Activated naive CD4-positive, alpha-beta T cell treated with anti-CD3 and anti-CD28 coated beads, Interleukin-2, amount 10 ng/mL, durations not matched to agents 7 days and 5 days (primary cell): ENCODE results near the gene PLXNB3.

Experiments used
- CTCF ChIA-PET: fragments of 350-600 bp; sonication (Branson Sonifier 250); formaldehyde crosslinking; loops from one replicate; lab custom pipeline; 2021; ENCODE audit warnings: antibody characterized with exemption; lab: Charles Lee
- DNase-seq: peaks from one replicate; pipeline ENCODE4 v3.0.0-alpha.2; 2020
- H3K27ac Mint-ChIP-seq: one replicate; pipeline ENCODE4 v1.8.0; 2021; ENCODE audit warnings: mild to moderate bottlenecking, moderate library complexity, mixed read lengths
- H3K27me3 Mint-ChIP-seq: one replicate; pipeline ENCODE4 v1.8.0; 2021; ENCODE audit warnings: mild to moderate bottlenecking, mixed read lengths
- H3K36me3 Mint-ChIP-seq: one replicate; pipeline ENCODE4 v1.8.0; 2021; ENCODE audit warnings: mixed read lengths
- H3K4me1 Mint-ChIP-seq: one replicate; pipeline ENCODE4 v1.8.0; 2021; ENCODE audit warnings: mixed read lengths
- H3K4me3 Mint-ChIP-seq: one replicate; pipeline ENCODE4 v1.8.0; 2021; ENCODE audit warnings: mild to moderate bottlenecking, moderate library complexity, mixed read lengths
- H3K9me3 Mint-ChIP-seq: one replicate; pipeline ENCODE4 v1.8.0; 2021; ENCODE audit warnings: mixed read lengths

Gene PLXNB3

DNA sequence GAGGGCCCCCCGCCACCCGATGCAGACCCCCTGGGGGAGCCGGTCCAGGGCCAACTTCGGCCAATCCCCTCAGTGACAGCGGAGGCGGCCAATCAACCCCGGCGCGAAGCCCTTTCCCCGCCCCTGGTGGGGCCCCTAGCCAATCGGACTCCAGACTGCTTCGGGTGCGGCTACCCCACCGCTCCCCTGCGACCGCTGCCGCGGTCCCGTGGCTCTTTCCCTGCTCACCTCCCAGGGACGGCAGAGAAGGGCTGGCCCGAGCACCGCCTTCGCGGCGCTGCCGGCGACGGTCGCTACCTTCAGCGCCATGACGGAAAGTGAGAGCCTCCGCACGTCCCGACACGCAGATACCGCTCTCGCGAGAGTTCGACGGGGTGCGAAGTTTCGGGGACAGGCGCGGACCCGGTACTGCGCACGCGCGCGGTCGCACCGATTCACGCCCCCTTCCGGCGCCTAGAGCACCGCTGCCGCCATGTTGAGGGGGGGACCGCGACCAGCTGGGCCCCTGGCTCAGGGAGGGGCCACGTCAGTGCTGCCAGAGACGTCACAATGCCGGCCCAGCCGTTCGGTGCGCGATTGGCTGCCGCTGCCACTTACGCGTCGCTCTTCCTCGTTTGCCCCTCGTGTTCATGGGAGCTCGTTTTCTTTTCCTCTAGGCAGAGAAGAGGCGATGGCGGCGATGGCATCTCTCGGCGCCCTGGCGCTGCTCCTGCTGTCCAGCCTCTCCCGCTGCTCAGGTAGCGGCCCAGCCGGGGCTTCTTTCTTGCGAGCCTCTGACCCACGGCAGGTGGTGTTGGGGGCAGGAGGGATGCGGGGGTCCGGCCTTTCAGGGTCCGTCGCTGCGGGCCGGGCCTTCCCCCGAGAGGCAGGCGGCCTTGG, 30.2 kb downstream of the PLXNB3 start, which contains the start of the genes IDH3G and SSR4:
TSS of gene IDH3G (minus strand) at position 358 of the 879 bp plus-strand sequence. CDS start at position 309, 49 bp downstream.
TSS of gene SSR4 (plus strand) at position 651 of the 879 bp plus-strand sequence. CDS start at position 671, 20 bp downstream.
- H3K36me3 Mint-ChIP-seq, result peaks cover 14% of the 10 kb centered on the region
- peaks cover 23% of the 10 kb centered on the region for H3K4me1 Mint-ChIP-seq
- peak within 1 kb of the TSS; percentile 90 for H3K27ac Mint-ChIP-seq
- peak within 1 kb of the TSS; percentile 95 for H3K4me3 Mint-ChIP-seq
- no peaks in the 10 kb centered on the region for H3K27me3 Mint-ChIP-seq
- peak; percentile 94 for DNase-seq
- CTCF ChIA-PET, result interaction anchor here (0.9 kb wide), 1 partner anchor 152 kb away, joined by 3 read pairs; no protein-coding TSS in a partner anchor
- H3K9me3 Mint-ChIP-seq, result no peaks in the 10 kb centered on the region

DNA sequence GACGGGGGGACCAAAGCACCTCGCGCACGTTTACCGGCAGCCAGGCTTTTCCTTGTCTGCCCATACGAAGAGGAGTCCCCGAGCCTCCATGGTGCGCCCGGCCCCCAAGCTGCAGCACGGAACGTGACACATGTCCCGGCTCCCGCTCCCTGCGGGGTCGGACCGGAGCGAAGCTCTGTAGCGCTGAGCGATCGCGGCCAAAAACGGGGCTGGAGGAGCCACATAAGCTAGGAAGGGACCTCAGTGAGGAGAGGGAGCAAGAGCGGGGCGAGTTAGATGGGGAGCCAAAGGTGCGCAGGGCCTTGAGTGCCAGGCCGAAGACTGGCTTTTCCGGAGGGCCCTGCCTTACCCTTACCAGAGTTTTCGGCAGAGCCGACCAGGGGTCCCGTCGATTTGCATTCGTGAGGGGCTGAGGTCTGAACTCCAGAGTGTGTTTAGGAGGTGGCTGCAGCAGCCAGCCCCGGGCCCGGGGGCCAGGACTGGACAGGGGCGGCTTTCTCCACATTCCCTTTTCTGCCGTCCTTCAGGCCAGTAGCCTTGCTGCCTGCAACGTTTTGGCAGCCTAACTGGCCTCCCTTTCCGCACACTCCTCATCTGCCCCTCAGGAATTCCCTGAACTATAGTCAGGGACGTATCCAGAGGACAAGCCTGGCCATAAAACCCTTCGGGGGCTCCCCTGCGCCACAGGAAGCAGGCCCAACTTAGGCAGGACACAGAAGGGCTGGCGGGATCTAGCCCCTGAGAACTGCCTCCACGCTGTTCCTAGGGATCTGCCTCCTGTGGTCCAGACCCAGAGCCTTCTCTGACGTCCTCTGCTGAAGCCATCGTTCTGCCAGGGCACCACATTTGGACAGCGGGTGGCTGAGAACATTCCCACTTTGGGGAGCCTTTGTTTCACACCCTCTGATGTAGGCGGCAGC, 31.1 kb downstream of the PLXNB3 start:
- Mint-ChIP-seq H3K36me3 (peaks cover 14% of the 10 kb centered on the region), H3K4me1 (peaks cover 23% of the 10 kb centered on the region), H3K27me3 (no peaks in the 10 kb centered on the region), H3K27ac (peak overlapping the region; percentile 90), H3K4me3 (peak overlapping the region; percentile 95), H3K9me3 (no peaks in the 10 kb centered on the region)
- DNase-seq, result peak; percentile 39
- CTCF ChIA-PET, result interaction anchor here (0.9 kb wide), 1 partner anchor 151 kb away, joined by 3 read pairs; no protein-coding TSS in a partner anchor

DNA sequence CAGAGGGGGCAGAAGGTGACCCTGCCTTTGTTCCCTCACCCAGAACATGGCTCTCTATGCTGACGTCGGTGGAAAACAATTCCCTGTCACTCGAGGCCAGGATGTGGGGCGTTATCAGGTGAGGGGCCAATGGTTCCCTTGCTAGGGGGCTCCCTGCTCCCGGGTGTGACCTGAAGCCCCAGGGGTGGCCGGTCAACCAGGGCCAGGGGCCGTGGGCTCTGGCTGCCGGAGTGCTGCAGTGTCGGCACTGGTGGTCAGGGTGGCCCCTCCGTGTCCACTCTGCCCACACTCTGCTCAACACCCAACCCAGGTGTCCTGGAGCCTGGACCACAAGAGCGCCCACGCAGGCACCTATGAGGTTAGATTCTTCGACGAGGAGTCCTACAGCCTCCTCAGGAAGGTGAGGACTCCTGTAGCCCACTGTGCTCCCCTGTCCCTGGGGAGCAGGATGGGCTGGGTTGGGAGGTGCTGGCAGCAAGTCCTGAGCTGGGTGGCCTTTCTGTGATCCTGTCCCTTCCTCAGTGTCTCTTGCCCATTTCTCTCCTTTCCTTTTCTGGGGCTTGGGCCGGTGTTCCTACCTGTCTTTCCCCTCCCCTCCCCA, 33.5 kb downstream of the PLXNB3 start:
- H3K27ac Mint-ChIP-seq, result no peak overlapping the region
- H3K27me3 Mint-ChIP-seq, result no peaks in the 10 kb centered on the region
- CTCF ChIA-PET, result no interaction called here
- no peak overlapping the region for H3K4me3 Mint-ChIP-seq
- H3K9me3 Mint-ChIP-seq, result no peaks in the 10 kb centered on the region
- H3K4me1 Mint-ChIP-seq, result peaks cover 22% of the 10 kb centered on the region
- no peak for DNase-seq
- H3K36me3 Mint-ChIP-seq, result peaks cover 11% of the 10 kb centered on the region

DNA sequence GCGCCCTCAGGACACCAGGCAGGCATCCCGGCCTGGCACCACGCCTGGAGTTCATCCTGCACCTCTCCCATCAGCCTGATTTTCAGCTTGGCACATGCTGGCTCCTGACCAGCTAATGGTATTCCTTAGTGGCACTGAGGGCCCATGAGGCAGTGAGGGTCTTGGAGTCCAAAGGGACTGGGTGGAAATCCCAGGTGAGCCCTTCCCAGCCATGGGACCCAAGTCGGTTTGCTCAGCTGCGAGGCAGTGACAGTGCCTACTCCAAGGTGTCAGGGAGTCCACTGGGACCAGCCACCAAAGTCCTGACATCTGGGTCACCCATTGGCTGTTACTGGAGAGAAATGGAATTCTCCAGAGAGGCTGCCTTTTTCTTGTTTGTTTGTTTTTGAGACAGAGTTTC, 35.3 kb downstream of the PLXNB3 start:
- no peaks in the 10 kb centered on the region for H3K27me3 Mint-ChIP-seq

DNA sequence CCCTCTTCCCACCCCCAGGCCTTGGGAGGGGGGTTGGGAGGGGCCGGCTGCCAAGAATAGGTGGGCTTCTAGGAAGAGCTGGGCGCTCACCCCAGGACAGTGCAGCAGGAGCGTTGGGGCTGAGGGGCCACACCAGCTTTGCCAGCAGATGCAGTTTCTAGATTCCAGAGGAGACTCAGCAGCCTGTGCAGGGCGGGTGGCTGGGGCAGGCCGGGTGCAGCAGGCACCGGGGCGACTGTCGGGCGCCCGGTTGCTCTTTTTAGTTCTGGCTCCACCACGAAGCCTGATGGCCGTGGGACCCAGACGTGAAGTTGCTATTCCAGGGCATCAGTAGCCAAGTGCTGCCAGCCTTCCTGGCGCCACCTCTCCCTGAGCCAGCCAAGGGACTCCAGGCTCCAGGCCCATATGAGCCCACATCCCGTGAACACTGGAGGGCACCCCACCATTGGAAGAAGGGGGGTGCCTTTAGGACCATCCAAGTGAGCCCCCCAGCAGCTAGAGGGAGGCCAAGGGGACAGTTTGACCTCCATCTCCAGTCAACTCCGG, 36.2 kb downstream of the PLXNB3 start:
- peaks cover 7% of the 10 kb centered on the region for H3K36me3 Mint-ChIP-seq

More for the DNA sequence above, 35.3 kb downstream of the PLXNB3 start:
- H3K9me3 Mint-ChIP-seq, result no peaks in the 10 kb centered on the region
- no peak overlapping the region for H3K27ac Mint-ChIP-seq
- H3K36me3 Mint-ChIP-seq, result peaks cover 7% of the 10 kb centered on the region
- DNase-seq, result no peak
- peaks cover 14% of the 10 kb centered on the region for H3K4me1 Mint-ChIP-seq
- CTCF ChIA-PET, result no interaction called here
- no peak overlapping the region for H3K4me3 Mint-ChIP-seq

DNA sequence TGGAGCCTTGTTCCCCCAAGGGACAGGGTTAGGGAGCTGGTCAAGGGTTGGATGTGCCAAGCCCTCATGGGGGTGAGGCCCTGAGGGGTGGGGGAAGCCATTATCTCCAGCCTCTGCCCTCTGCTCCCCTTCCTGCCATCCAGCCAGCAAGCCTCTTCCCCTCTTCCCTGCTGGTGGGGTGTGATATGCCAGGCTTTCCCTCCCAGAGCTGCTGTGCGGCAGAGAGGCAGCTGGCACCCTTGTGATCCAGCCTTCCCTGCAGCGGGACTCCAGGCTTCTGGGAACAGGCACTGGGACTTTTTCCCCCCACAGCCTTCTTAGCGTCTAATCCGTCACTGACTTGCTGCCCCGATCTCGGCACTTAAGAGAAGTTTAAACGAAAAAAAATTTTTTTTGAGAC, 36.7 kb downstream of the PLXNB3 start:
- peaks cover 11% of the 10 kb centered on the region for H3K4me1 Mint-ChIP-seq
- CTCF ChIA-PET, result no interaction called here
- no peaks in the 10 kb centered on the region for H3K9me3 Mint-ChIP-seq
- no peak overlapping the region for H3K27ac Mint-ChIP-seq
- DNase-seq, result no peak
- no peak overlapping the region for H3K4me3 Mint-ChIP-seq
- peaks cover 7% of the 10 kb centered on the region for H3K36me3 Mint-ChIP-seq
- no peaks in the 10 kb centered on the region for H3K27me3 Mint-ChIP-seq

More for the DNA sequence above, 36.2 kb downstream of the PLXNB3 start:
- Mint-ChIP-seq H3K4me1 (peaks cover 12% of the 10 kb centered on the region), H3K9me3 (no peaks in the 10 kb centered on the region), H3K27me3 (no peaks in the 10 kb centered on the region), H3K4me3 (no peak overlapping the region), H3K27ac (no peak overlapping the region)
- DNase-seq, result no peak
- CTCF ChIA-PET, result no interaction called here

DNA sequence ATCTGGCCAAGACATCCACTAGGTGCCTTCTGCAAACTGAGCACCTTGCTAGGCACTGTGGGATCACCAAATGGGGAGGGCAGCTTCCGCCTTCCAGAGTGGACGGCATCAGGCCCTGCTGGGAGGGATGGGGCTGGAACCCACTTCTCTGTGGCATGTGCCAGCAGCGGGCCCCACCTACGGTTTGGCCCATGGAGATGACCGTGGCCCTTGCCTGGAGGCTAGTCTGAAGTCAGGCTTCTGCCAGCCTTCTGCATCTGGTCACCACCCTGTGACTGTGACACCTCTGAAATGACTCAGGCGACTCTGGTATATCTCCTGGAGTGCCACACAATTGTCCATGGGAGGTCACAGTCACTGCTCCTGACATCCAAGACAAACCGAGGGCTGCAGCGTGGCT, 37.6 kb downstream of the PLXNB3 start:
- Mint-ChIP-seq H3K9me3 (no peaks in the 10 kb centered on the region), H3K27me3 (no peaks in the 10 kb centered on the region), H3K4me3 (no peak overlapping the region), H3K4me1 (peaks cover 2% of the 10 kb centered on the region), H3K36me3 (peaks cover 3% of the 10 kb centered on the region), H3K27ac (no peak overlapping the region)
- CTCF ChIA-PET, result no interaction called here
- no peak for DNase-seq

DNA sequence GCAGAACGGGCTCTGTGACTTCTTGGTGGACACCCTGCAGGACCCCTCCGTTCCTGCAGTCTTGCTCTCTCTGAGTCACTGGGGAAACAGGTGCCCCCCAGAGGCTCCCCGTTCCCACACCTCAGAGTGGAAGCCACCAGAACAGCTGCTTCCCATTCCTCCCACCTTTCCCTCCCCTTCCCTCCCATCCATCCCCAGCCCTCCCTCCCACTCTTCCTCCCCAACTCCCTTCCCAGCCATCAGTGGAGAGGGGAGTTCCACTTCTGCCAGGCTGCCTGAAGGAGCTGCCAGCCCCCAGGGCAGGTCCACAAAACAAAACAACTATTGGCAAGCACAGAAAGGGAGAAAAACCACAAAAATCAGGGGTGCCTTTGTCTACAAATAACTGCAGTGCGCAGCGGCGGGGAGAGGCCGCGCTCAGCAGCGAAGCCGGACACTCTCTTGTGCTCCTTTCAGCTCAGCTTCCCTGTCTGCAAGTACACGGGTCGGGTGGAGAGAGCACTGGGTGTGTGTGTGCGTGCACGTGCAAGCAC, 38.5 kb downstream of the PLXNB3 start:
- Mint-ChIP-seq H3K36me3 (peaks cover 3% of the 10 kb centered on the region), H3K4me3 (no peak overlapping the region), H3K4me1 (no peaks in the 10 kb centered on the region), H3K9me3 (no peaks in the 10 kb centered on the region), H3K27me3 (no peaks in the 10 kb centered on the region), H3K27ac (no peak overlapping the region)
- CTCF ChIA-PET, result no interaction called here
- no peak for DNase-seq

DNA sequence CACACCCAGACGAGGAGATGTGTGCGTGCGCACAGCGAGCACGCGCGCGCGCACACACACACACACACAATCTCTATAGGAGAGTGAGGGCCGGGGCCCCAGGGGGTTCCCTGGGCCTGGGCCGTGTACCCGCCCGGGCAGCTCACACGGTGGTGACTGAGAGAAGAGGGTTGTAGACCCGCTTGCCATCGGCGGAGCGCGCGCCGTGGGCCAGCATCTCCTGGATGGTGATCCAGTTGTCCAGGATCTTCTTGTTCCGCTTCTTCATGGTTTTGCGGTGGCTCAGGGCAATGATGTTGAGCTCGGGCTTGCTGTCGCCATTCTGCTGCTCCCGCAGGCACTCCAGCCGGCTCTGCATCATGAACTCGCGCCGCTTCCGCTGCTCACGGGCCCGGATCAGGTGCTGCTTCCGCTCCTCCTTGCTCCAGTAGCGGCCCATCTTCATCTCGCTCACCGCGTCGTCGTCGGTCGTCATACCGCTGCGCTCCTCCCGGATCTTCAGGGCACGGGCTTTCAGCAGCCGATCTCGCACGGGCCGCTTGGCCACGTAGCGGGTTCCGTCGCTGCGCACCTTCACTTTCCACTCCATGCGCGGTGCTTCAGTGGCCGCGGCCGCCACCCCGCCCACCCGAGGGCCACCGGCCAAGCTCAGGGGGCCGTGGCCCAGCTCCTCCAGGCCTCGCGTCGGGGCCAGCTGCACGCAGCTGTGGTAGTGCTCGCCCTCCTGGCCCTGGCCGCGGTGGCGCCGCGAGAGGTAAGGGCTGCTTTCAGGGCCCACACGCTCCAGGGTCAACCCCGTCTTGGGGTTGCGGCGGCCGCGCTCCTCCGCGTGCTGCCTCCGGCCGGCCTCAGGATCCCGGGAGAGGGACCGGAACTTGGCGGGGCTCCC, 39.4 kb downstream of the PLXNB3 start:
- Mint-ChIP-seq H3K9me3 (no peaks in the 10 kb centered on the region), H3K27me3 (peaks cover 3% of the 10 kb centered on the region), H3K4me1 (no peaks in the 10 kb centered on the region), H3K36me3 (no peaks in the 10 kb centered on the region), H3K27ac (no peak overlapping the region), H3K4me3 (no peak overlapping the region)
- CTCF ChIA-PET, result no interaction called here
- no peak for DNase-seq

DNA sequence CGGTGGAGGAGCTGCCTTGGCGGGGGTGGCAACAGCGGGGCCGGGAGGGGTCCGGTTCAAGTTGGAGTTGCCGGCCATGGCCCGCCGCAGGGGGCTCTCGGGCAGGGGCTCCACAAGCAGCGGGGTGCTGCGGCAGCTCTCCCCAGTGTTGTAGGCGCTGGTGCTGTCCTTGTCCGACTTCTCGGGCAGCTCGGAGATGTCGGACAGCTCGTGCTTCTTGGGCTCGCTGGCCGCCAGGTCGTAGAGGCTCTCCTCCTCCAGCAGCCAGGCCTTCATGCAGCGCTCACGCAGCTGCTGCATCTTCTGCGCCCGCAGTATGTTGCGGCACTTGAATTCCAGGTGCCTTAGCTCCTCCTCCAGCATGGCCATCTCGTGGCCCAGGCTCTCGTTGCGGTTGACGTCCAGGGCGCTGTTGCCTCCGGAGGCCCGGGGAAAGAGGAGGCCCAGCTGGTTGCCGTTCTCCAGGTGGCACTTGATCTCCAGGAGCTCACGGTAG, 40.1 kb downstream of the PLXNB3 start:
- Mint-ChIP-seq H3K4me3 (no peak overlapping the region), H3K36me3 (no peaks in the 10 kb centered on the region), H3K4me1 (no peaks in the 10 kb centered on the region), H3K27me3 (peaks cover 3% of the 10 kb centered on the region), H3K9me3 (no peaks in the 10 kb centered on the region), H3K27ac (no peak overlapping the region)
- CTCF ChIA-PET, result no interaction called here
- DNase-seq, result no peak

DNA sequence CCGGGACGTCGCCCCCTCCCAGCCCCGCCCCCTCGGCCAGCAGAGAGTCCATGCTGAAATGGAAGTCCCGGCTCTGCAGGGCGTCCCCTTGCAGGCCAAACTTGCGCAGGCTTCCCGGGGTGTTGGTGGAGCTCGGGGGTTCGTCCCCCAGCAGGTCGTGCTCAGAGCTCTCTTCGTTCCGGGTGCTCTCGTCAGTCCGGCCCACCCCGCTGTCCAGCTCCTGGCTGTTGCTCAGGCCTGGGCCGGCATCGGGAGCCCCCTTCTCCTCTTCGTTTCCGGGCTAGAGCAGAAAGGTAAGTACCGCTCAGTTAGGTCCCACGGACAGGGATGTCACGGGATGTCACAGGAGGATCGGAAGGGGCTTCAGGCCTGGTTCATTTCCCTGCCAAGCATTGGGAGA, 40.6 kb downstream of the PLXNB3 start:
- H3K4me3 Mint-ChIP-seq, result no peak overlapping the region
- CTCF ChIA-PET, result no interaction called here
- no peak for DNase-seq

DNA sequence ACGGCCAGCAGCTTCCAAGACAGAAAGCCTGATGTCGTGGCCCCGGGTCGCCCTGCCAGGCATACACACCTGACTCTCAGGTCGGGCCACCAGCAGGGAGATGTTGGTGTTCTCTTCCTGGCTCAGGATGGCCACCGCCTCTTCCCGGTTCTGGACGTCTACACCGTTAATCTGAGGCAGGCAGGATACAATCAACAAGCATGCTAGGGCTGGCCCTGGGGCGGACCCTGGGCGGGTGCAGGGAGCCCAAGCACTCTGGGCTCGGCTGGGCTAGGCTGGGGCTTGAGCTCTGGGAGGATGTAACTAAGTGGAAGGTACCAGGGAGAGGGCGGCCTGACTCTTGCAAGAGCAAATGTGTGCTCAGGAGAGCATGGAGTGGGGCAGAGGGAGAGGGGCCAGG, 41.4 kb downstream of the PLXNB3 start:
- Mint-ChIP-seq H3K4me1 (no peaks in the 10 kb centered on the region), H3K36me3 (no peaks in the 10 kb centered on the region), H3K27ac (no peak overlapping the region), H3K4me3 (no peak overlapping the region), H3K9me3 (no peaks in the 10 kb centered on the region), H3K27me3 (peaks cover 12% of the 10 kb centered on the region)
- DNase-seq, result no peak
- CTCF ChIA-PET, result no interaction called here

More for the DNA sequence above, 40.6 kb downstream of the PLXNB3 start:
- Mint-ChIP-seq H3K27ac (no peak overlapping the region), H3K9me3 (no peaks in the 10 kb centered on the region), H3K27me3 (peaks cover 4% of the 10 kb centered on the region), H3K4me1 (no peaks in the 10 kb centered on the region), H3K36me3 (no peaks in the 10 kb centered on the region)
